Naive B cell (primary cell): Measurements from ENCODE around the gene TGM4. TPM values are rescaled to one million over a fixed set of nuclear protein-coding genes. Genes with fewer than 3 reads are reported as not detected.

Source experiments
- ATAC-seq, 2 donors: fragments of 150-1000 bp; cut with Tn5 transposase; 2 replicates each; pipeline ENCODE4 v1.10.0; 2021; ENCODE audit warnings: low read depth in 2 of 2, mild to moderate bottlenecking in 2 of 2, moderate library complexity in 2 of 2
- DNase-seq: peaks from one replicate; pipeline ENCODE4 v3.0.0; 2022
- H3K27ac Mint-ChIP-seq, 6 donors: one replicate each; pipeline ENCODE4 v1.8.0; 2020 to 2022; ENCODE audit warnings: mild to moderate bottlenecking in 6 of 6, mixed read lengths in 6 of 6, moderate library complexity in 5 of 6, inconsistent platforms in 2 of 6
- H3K27me3 Mint-ChIP-seq, 3 donors: one replicate each; pipeline ENCODE4 v1.8.0; 2021 to 2022; ENCODE audit warnings: mixed read lengths in 3 of 3, mild to moderate bottlenecking in 1 of 3
- H3K36me3 Mint-ChIP-seq, 2 donors: one replicate each; pipeline ENCODE4 v1.8.0; 2020 to 2022; ENCODE audit warnings: mixed read lengths in 2 of 2, inconsistent platforms in 1 of 2, mild to moderate bottlenecking in 1 of 2
- H3K4me1 Mint-ChIP-seq, 3 donors: one replicate each; pipeline ENCODE4 v1.8.0; 2020 to 2022; ENCODE audit warnings: mixed read lengths in 3 of 3, inconsistent platforms in 1 of 3, mild to moderate bottlenecking in 1 of 3, moderate library complexity in 1 of 3
- H3K4me3 Mint-ChIP-seq, 8 donors: one replicate each; pipeline ENCODE4 v1.8.0; 2020 to 2022; ENCODE audit warnings: mild to moderate bottlenecking in 8 of 8, mixed read lengths in 8 of 8, moderate library complexity in 8 of 8, inconsistent platforms in 2 of 8
- H3K9me3 Mint-ChIP-seq, 7 donors: one replicate each; pipeline ENCODE4 v1.8.0; 2020 to 2022; ENCODE audit warnings: mixed read lengths in 7 of 7, mild to moderate bottlenecking in 5 of 7, inconsistent platforms in 2 of 7, moderate library complexity in 1 of 7
- polyA plus RNA-seq, 6 donors: library from polyadenylated mRNA; unstranded; fragments of 300-500 nt; fragmentation: Illumina TruSeq; gene quantifications; one replicate each; pipeline ENCODE4 v1.2.3, GENCODE V29; 2021; ENCODE audit warnings: low read depth in 6 of 6

TGM4 gene
- polyA plus RNA-seq, 6 donors from 2014 or later, result 0.09 to 0.23 (median 0.22) TPM; not detected in 3

DNA sequence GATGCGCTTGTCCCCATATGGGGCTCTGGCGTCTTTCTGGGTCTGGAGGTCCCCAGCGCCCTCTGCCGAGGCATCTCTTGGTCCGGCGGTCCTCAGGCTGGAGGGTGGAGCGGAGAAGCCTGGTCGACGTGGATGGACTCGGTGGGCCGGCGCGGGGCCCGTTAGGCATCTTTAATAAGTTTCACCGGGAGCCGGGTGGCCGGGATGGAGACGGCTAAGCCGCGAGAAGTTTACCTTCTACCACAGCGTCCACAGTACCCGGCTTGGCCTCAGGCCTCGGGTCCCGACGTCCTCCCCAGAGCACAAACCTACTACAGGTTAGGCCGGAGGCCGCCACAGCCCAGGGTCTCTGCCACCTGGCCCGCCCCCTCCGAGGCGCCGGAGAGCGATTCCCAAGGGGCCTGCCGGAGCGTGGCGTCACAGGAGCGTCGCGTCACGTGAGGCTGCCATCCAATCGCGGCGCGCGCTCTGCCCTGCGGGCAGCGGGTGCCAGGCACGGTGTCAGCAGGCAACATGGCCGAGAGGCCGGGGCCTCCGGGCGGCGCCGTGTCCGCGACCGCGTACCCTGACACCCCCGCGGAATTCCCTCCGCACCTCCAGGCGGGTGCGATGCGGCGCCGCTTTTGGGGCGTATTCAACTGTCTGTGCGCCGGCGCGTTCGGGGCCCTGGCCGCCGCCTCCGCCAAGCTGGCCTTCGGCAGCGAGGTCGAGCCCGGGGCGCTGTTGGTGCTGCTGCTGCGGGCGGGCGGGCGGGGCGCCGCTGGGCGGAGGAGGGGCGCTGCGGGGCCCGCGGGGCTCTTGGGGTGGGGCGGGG is 12.8 kb upstream of the TGM4 start, which contains the start of gene TMEM42:
Gene TMEM42 (plus strand): TSS at position 501 of the 814 bp plus-strand sequence. CDS start 13 bp downstream, at position 514.
- H3K4me1 Mint-ChIP-seq, result peaks cover 17 to 34% (median 18%) of the 10 kb centered on the region in 3 donors
- peaks cover 0 to 2% of the 10 kb centered on the region in 2 donors for H3K36me3 Mint-ChIP-seq
- H3K27ac Mint-ChIP-seq, result peak within 1 kb of the TSS; percentile 87 to 98 (median 96)
- peak; percentile 90 to 93 for ATAC-seq
- H3K4me3 Mint-ChIP-seq, result peak within 1 kb of the TSS; percentile 86 to 94 (median 92)
- no peaks in the 10 kb centered on the region for H3K9me3 Mint-ChIP-seq
- peak; percentile 92 for DNase-seq
- no peaks in the 10 kb centered on the region for H3K27me3 Mint-ChIP-seq

DNA sequence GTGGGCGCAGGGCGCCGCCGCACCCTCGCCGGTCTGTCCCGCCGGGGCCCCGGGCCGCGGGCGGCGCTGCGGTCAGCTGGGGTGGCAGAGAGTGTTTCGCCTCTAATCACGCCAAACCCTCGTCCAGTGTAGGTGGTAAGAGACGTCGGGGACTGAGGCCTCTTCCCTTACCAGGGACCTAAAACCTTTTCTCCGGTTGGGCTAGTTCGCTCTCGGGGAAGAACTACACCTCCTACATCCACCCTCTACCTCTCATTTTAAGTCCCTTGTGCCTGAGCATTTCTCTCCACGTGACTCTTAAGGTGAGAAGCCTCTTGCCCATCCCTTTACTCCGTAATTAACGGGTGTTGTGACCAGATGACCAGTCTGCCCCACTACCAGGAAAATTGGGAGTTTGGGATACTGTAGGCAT is 12.2 kb upstream of the TGM4 start:
- DNase-seq, result no peak
- Mint-ChIP-seq H3K4me1 (peaks cover 23 to 34% (median 24%) of the 10 kb centered on the region in 3 donors), H3K36me3 (peaks cover 0 to 8% of the 10 kb centered on the region in 2 donors), H3K27ac (peak overlapping the region; percentile 87 to 96 (median 94)), H3K4me3 (peak overlapping the region; percentile 82 to 93 (median 90)), H3K27me3 (no peaks in the 10 kb centered on the region), H3K9me3 (no peaks in the 10 kb centered on the region)
- peak; percentile 16 to 23 for ATAC-seq

DNA sequence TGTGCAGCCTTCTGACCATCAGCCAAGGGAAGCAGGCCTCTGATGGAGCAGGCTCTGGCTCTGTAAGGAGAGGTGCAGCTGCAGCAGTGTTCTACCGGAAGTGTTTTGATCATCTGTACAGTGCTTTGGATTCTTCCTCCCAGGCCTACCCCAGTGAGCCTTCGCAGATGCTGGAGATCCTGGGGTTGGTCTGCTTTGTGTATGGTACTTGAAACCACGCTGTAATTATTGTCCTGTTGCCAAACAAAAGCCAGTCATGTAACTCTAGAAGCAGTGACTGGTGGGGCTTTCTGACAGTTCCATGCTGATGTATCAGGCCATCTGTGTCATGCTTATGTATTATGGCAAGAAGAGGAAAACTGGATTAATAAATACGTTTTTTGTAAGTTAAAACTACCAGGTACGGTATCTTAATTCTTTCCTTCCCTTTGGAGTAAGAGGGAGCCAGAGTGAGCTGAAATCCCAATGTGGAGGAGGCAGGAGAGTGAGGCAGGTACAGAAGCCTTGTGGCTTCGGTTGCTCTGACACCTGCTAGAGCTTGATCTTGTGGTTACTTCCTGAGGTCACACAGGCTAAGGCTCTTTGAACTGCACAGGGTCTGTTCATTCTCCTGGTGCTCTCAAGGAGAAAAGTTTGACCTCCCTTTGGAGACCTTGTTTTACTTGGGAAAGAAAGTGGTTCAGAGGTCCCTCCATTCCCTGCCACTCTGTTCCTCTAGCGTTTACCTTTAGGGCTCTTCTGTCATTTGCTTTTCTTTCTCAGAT is 9.0 kb upstream of the TGM4 start:
- Mint-ChIP-seq H3K4me3 (peak overlapping the region in 1 of 8 donors; percentile 45), H3K27me3 (no peaks in the 10 kb centered on the region), H3K27ac (peak overlapping the region in 3 of 6 donors; percentile 8 to 75 (median 71)), H3K9me3 (peaks cover 0 to 5% (median 0%) of the 10 kb centered on the region in 7 donors), H3K36me3 (peaks cover 0 to 11% of the 10 kb centered on the region in 2 donors), H3K4me1 (peaks cover 26 to 34% (median 27%) of the 10 kb centered on the region in 3 donors)
- DNase-seq (no peak), ATAC-seq (no peak)

GRCh38 chr3:44867421-44868111 is 6.8 kb upstream of the TGM4 start:
- H3K27ac Mint-ChIP-seq, result no peak overlapping the region
- H3K4me1 Mint-ChIP-seq, result peaks cover 22 to 24% (median 23%) of the 10 kb centered on the region in 3 donors
- H3K4me3 Mint-ChIP-seq, result peak overlapping the region in 1 of 8 donors; percentile 2
- H3K27me3 Mint-ChIP-seq, result no peaks in the 10 kb centered on the region
- H3K9me3 Mint-ChIP-seq, result peaks cover 0 to 5% (median 0%) of the 10 kb centered on the region in 7 donors
- peaks cover 0 to 11% of the 10 kb centered on the region in 2 donors for H3K36me3 Mint-ChIP-seq
- ATAC-seq (no peak), DNase-seq (no peak)

- no peak for DNase-seq
- H3K9me3 Mint-ChIP-seq, result peaks cover 0 to 5% (median 0%) of the 10 kb centered on the region in 7 donors
- H3K36me3 Mint-ChIP-seq, result peaks cover 0 to 11% of the 10 kb centered on the region in 2 donors
Measured at GRCh38 chr3:44870375-44871061, 3.9 kb upstream of the TGM4 start.

GRCh38 chr3:44875596-44875995 is 1.2 kb downstream of the TGM4 start:
- Mint-ChIP-seq H3K27me3 (no peaks in the 10 kb centered on the region), H3K4me1 (no peaks in the 10 kb centered on the region), H3K27ac (peak overlapping the region in 1 of 6 donors; percentile 37), H3K36me3 (no peaks in the 10 kb centered on the region), H3K9me3 (no peaks in the 10 kb centered on the region), H3K4me3 (no peak overlapping the region)
- no peak for DNase-seq
- no peak for ATAC-seq

More at GRCh38 chr3:44870375-44871061, 3.9 kb upstream of the TGM4 start:
- Mint-ChIP-seq H3K4me3 (no peak overlapping the region), H3K4me1 (peaks cover 2 to 13% (median 9%) of the 10 kb centered on the region in 3 donors), H3K27ac (peak overlapping the region in 1 of 6 donors; percentile 27), H3K27me3 (no peaks in the 10 kb centered on the region)
- no peak for ATAC-seq

DNA sequence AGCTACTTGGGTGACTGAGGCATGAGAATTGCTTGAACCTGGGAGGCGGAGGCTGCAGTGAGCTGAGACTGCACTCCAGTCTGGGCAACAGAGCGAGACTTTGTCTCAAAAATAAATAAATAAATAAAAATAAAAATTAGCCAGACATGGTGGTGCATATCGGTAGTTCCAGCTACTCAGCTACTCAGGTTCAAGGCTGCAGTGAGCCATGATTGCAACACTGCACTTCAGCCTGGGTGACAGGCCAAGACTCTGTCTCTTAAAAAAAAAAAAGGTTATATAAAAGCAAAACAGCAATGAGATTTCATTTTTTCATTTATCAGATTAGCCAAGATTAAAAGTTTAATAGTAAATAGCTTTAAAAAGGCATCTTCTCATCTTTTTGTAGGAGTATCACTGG is 2.9 kb downstream of the TGM4 start:
- no peaks in the 10 kb centered on the region for H3K36me3 Mint-ChIP-seq
- H3K9me3 Mint-ChIP-seq, result no peaks in the 10 kb centered on the region
- H3K4me1 Mint-ChIP-seq, result no peaks in the 10 kb centered on the region
- H3K4me3 Mint-ChIP-seq, result no peak overlapping the region
- ATAC-seq, result no peak
- peaks cover 0 to 3% (median 1%) of the 10 kb centered on the region in 3 donors for H3K27me3 Mint-ChIP-seq
- no peak for DNase-seq
- no peak overlapping the region for H3K27ac Mint-ChIP-seq

DNA sequence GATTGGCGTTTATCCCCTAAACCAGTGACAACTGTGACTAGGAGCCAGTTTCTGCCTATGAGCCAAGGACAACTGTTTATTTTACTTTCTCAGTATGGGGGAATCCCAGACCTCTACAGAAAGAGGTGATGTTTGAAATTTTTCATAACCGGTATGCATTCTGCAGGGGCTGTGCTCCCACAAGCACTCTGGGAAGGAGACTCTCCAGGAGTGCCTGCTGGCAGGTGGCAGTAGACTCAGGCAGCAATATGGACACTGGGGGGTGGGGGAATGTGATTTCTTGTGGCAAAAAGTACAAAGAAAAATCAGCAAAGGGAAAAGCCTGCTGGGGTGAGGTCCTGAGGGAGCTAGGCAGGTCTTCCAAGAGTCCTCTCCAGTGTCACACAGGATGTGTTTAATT is 5.9 kb downstream of the TGM4 start:
- H3K9me3 Mint-ChIP-seq, result no peaks in the 10 kb centered on the region
- H3K36me3 Mint-ChIP-seq, result no peaks in the 10 kb centered on the region
- H3K4me3 Mint-ChIP-seq, result no peak overlapping the region
- DNase-seq (no peak), ATAC-seq (no peak)
- no peaks in the 10 kb centered on the region for H3K4me1 Mint-ChIP-seq
- H3K27ac Mint-ChIP-seq, result peak overlapping the region in 1 of 6 donors; percentile 67
- peaks cover 0 to 15% (median 13%) of the 10 kb centered on the region in 3 donors for H3K27me3 Mint-ChIP-seq

DNA sequence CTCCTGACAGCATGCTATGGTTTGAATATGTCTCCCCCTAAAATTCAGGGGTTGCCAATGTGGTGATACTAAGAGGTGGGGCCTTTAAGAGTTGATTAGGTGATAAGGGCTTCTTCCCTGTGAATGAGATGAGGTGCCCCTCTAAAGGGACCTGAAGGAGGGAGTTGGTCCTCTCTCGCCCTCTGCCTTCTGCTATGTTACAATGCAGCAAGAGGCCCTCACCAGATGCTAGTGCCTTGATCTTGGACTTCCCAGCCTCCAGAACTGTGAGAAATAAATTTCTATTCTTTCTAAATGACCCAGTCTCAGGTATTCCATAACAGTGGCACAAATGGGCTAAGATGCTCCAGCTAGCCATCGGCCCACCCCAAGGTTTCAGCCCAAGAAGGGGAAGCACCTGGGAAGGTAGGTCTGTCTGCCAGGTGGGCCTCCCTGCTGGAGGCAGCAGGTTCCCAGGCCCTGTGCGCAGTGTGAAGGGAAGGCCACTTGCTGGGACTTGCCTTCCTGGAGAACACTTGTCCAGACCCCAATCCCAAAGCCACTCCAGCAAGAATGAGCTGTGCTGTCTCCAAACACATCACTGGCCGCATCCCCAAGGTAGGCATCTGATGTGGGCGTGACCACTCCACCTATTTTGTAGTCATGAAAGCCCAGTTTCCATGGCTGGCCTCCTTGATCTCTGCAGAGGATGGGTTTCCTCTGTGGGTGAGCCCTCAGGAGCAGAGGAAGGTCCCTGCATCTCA is 9.0 kb downstream of the TGM4 start:
- H3K9me3 Mint-ChIP-seq, result peaks cover 0 to 1% (median 0%) of the 10 kb centered on the region in 7 donors
- H3K27me3 Mint-ChIP-seq, result peaks cover 6 to 35% (median 30%) of the 10 kb centered on the region in 3 donors
- H3K36me3 Mint-ChIP-seq, result no peaks in the 10 kb centered on the region
- H3K27ac Mint-ChIP-seq, result no peak overlapping the region
- H3K4me3 Mint-ChIP-seq, result no peak overlapping the region
- no peak for ATAC-seq
- peaks cover 0 to 2% (median 0%) of the 10 kb centered on the region in 3 donors for H3K4me1 Mint-ChIP-seq
- DNase-seq, result no peak

DNA sequence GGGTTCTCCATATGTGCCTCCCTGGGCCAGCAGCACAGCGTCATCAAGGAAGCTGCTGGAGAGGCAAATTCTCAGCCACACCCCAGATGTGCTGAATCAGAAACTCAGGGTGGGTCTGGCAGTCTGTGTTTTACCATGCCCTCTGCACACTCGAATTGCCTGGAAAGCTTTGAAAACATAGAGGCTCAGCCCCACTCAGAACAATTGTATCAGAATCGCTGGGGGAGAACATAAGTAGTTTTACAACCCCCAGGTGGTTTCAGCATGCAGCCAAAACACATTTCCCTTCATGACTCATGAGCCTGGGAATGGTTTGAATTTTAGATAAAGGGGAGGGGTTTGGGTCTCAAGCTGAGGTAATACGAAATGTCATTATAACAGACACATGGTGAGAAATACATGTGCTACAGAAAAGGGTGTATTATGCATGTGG is 9.6 kb downstream of the TGM4 start:
- Mint-ChIP-seq H3K4me1 (peaks cover 0 to 2% (median 0%) of the 10 kb centered on the region in 3 donors), H3K9me3 (peaks cover 0 to 1% (median 0%) of the 10 kb centered on the region in 7 donors), H3K27ac (no peak overlapping the region), H3K27me3 (peaks cover 6 to 35% (median 30%) of the 10 kb centered on the region in 3 donors), H3K36me3 (no peaks in the 10 kb centered on the region), H3K4me3 (no peak overlapping the region)
- ATAC-seq, result no peak
- no peak for DNase-seq

GRCh38 chr3:44885618-44886017 is 11.2 kb downstream of the TGM4 start:
- peaks cover 2 to 6% (median 4%) of the 10 kb centered on the region in 3 donors for H3K4me1 Mint-ChIP-seq
- no peak for ATAC-seq

GRCh38 chr3:44886561-44886960 is 12.2 kb downstream of the TGM4 start:
- Mint-ChIP-seq H3K4me1 (peaks cover 2 to 6% (median 4%) of the 10 kb centered on the region in 3 donors), H3K4me3 (no peak overlapping the region), H3K9me3 (peaks cover 0 to 3% (median 0%) of the 10 kb centered on the region in 7 donors), H3K27ac (no peak overlapping the region), H3K27me3 (peaks cover 6 to 35% (median 30%) of the 10 kb centered on the region in 3 donors), H3K36me3 (no peaks in the 10 kb centered on the region)
- DNase-seq (no peak), ATAC-seq (no peak)

More at GRCh38 chr3:44885618-44886017, 11.2 kb downstream of the TGM4 start:
- no peaks in the 10 kb centered on the region for H3K36me3 Mint-ChIP-seq
- no peak for DNase-seq
- no peak overlapping the region for H3K4me3 Mint-ChIP-seq
- H3K27ac Mint-ChIP-seq, result no peak overlapping the region
- peaks cover 0 to 1% (median 0%) of the 10 kb centered on the region in 7 donors for H3K9me3 Mint-ChIP-seq
- H3K27me3 Mint-ChIP-seq, result peaks cover 6 to 35% (median 30%) of the 10 kb centered on the region in 3 donors
